Stimulated activated naive CD8-positive, alpha-beta T cell treated with anti-CD3 and anti-CD28 coated beads, Interleukin-15, Interleukin-2, amounts not matched to agents 100 U/mL and 50 U/mL, for 24 hours (primary cell): ENCODE results near the gene NNMT.

Source experiments
- ATAC-seq: fragments of 150-1000 bp; cut with Tn5 transposase; one replicate; pipeline ENCODE4 v1.10.0; 2021
- DNase-seq: peaks from one replicate; pipeline ENCODE4 v3.0.0; 2021

NNMT gene

GRCh38 chr11:114295676-114296604 lies at the start of gene NNMT:
NNMT (plus strand) TSS chr11:114296399; CDS start chr11:114296557, 158 bp downstream.
- no peak for ATAC-seq
- DNase-seq = no peak

DNA sequence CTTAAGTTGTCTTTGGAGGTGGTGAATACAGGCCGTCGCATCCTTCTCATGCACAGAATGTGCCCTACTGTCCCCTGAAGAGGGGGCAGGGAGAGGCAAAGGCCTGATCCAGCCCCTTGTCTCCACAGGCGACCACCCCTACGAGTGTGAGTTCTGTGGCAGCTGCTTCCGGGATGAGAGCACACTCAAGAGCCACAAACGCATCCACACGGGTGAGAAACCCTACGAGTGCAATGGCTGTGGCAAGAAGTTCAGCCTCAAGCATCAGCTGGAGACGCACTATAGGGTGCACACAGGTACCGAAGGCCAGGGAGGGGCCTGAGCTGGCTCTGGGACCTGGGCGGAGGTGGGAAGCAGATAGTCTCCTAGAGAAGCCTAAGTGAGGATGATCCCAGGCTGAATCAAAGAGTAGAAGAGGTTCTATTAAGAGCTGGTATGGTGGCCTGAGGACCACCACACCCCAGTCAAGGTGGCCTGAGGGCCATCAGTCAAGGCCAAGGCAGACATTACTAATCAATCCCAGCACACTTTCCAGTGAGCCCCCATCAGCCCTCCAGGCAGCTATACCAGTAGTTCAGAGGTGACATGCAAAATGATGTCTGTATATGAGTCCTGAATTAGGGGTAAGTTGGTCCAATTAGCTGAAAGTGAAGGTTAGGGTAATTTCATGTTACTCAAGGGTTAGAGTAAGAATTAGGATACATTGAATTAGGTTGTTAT lies 49.0 kb upstream of the NNMT start:
- DNase-seq (no peak), ATAC-seq (no peak)

- no peak for ATAC-seq
- DNase-seq = no peak
Measured at GRCh38 chr11:114250180-114250579, 46.0 kb upstream of the NNMT start.

GRCh38 chr11:114250993-114251814 lies 45.0 kb upstream of the NNMT start:
- no peak for ATAC-seq
- DNase-seq = no peak

- ATAC-seq (no peak), DNase-seq (no peak)
Measured at GRCh38 chr11:114251815-114252337, 44.3 kb upstream of the NNMT start.

- ATAC-seq (no peak), DNase-seq (no peak)
Measured at GRCh38 chr11:114252767-114253166, 43.4 kb upstream of the NNMT start.

DNA sequence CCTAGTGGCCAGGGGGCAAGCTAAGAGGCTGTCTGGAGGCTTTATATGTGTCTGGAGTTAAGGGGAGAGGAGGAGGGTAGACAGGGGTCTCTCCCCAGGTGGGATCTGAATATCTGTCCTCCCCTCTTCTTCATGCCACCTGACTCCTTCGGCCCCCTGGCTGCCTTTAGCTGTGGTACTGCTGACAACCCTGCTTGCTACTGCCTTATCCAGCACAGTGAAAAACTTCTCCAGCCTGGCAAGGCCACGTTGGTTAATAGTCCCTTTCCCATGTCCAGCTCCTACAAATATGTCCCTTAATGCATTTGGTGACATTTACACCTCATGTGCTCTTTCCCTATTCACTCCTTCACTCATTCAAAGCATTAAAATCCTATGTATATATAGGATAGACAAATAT lies 42.4 kb upstream of the NNMT start:
- ATAC-seq (no peak), DNase-seq (no peak)

GRCh38 chr11:114254571-114255146 lies 41.5 kb upstream of the NNMT start:
- ATAC-seq = no peak
- DNase-seq = no peak

- DNase-seq = no peak
- ATAC-seq = no peak
Measured at GRCh38 chr11:114255289-114255688, 40.9 kb upstream of the NNMT start.

GRCh38 chr11:114256176-114256966 lies 39.8 kb upstream of the NNMT start:
- no peak for ATAC-seq
- DNase-seq = no peak

GRCh38 chr11:114256967-114257286 lies 39.3 kb upstream of the NNMT start:
- ATAC-seq (no peak), DNase-seq (no peak)

GRCh38 chr11:114257621-114258558 lies 38.3 kb upstream of the NNMT start:
- ATAC-seq (no peak), DNase-seq (no peak)

GRCh38 chr11:114258696-114259095 lies 37.5 kb upstream of the NNMT start:
- DNase-seq (no peak), ATAC-seq (no peak)

DNA sequence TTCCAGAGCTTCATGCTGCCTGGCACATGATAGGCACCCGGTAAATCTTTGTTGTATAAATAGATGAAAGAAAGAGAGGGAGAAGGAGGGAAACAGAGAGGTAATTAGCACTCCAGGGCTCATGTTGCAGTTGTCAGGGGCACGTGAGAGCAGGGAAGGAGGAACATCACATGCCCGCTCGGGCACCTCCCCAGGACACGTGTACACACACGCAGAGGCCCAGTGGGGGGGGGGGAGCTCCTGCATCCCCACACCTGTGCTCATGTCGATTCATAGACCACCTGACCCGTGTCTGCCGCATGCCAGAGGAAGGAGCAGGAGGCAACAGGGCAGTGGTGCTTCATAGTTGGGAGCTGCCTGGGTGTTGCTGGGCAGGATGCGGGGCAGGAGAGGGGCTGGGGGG lies 37.1 kb upstream of the NNMT start:
- no peak for DNase-seq
- ATAC-seq = no peak

GRCh38 chr11:114259551-114259983 lies 36.6 kb upstream of the NNMT start:
- DNase-seq (no peak), ATAC-seq (no peak)

- ATAC-seq (no peak), DNase-seq (no peak)
Measured at GRCh38 chr11:114260077-114260476, 36.1 kb upstream of the NNMT start.

GRCh38 chr11:114260483-114260882 lies 35.7 kb upstream of the NNMT start:
- no peak for ATAC-seq
- DNase-seq = no peak

GRCh38 chr11:114261791-114262190 lies 34.4 kb upstream of the NNMT start:
- ATAC-seq (no peak), DNase-seq (no peak)

GRCh38 chr11:114262681-114263512 lies 33.3 kb upstream of the NNMT start:
- no peak for DNase-seq
- ATAC-seq = no peak
